Measurements from ENCODE around the gene SKP2.
"Not testable (repeated sequence)": the region's sequence is repeated elsewhere in the genome, so short reads cannot be mapped to it uniquely, and the experiment has no call there.

SKP2 gene

DNA sequence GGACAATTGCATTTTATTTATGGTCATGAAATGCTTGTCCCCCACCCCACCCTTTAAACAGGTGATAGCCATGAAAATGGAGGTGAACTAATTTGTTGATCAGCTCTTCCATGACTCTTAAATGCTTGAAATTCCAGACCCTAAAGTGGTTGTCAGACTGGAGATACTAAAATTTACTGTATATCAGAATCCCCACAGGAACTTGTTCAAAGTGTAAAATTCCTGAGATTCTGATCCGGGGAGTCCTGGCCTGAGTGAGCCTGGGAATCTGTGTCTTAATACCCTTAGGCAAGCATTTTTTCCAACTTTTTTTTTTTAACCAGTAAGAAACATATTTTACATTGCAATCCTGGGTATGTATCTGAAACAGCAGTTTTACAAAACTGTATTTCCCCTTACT lies 4.7 kb downstream of the SKP2 start:
- no peak for DNase-seq (ENCODE audit: low read depth in 2 of 2)

DNA sequence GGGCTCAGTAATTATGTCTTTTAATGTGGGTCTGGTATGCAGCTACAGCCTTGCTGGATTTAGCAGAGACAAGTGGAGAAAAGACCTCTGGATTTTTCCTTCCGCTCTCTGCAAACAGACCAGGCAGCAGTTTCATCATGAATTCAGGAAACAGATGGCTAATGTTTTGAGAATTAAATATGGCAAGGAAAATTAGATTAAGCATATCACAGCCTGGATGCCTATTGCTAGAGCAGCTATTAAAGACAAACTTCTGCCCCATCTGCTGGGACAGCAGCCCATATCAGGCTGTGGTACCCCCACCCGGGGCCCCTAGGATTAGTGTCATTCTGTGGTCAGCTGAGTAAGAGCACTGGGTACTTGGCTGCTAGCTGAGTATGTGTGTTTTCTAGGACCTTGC lies 6.2 kb downstream of the SKP2 start:
- DNase-seq (ENCODE audit: low read depth in 2 of 2): no peak

DNA sequence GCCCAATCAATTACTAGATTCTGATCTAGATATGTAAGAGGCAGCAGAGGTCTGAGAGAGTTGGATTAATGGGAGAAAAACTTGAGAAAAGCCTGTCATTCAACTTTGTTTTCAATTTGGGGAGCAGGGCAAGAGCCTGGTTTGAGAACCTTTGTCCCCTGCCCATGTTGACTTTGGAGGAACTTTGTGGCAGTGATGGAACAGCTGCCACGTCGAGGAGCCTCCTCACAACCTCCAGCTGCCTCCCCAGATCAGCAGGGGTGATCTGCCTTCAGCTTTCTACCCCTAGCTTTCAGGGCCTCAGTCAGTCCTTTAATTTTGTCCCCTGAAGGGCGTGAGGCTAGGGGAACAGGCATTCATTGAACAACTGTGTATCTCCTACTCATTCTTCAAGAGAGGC lies 8.7 kb downstream of the SKP2 start:
- no peak for DNase-seq (ENCODE audit: low read depth in 2 of 2)

DNA sequence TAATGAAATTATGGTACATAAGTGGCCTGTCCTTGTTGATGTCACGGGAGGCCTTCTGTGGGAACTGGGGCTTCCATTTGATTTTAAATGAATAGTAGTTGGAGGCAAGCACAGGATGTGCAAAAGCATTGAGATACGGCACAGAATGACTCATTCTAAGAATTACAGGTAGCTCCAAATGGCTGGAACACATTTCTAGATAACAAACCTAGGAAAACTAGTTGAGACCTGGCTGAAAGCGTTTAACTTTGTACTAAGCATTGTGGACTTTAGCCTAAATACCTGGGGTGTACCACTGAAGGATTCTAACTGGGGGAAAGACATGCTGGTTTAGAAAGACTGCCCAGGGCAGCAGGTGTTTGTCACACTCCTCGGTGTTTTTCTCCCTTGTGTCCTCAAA lies 9.4 kb downstream of the SKP2 start:
- no peak for DNase-seq (ENCODE audit: low read depth in 2 of 2)

DNA sequence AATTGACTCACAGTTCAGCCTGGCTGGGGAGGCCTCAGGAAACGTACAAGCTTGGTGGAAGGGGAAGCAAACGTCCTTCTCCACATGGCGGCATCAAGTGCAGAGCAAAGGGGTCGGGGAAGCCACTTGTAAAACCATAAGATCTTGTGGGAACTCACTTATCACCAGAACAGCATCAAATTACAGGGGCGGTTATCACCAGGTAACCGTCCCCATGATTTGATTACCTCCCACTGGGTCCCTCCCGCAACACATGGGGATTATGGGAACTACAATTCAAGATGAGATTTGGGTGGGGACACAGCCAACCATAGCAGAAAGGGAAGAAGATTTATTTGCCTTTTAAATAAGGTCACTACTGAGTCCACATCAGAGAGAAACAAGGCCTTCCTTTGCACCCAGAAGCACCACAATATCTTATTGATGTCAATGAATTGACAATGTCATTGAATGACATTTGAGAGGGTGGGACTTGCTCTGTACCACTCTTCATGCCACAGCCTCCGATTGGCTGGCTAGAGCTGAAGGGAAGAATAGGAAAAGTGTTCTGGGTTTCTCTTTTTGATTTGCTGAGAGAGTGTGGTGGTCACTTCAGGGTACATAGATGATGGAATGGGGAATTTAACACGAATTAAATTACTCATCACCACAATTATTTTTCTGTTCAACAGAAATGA lies 11.0 kb downstream of the SKP2 start:
- no peak for DNase-seq (ENCODE audit: low read depth in 2 of 2)

DNA sequence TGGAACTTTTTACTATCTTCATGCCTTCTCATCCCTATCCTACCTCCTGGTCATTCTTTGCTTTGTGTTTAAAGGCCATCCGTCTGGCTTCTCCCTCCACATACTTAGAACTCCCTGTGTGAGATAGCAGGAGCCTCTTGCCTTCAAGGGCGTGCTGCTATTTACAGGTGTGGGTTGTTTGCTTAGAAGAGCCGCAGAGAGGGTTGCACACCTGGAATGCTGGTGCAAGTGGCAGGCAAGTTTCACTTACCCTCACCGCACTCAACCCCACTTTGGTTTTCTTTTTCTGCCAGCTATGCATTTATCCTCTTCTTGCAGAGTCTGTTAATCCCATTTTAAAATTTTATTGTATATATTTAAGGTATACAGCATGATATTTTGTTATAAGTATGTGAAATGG lies 12.6 kb downstream of the SKP2 start:
- no peak for DNase-seq (ENCODE audit: low read depth in 2 of 2)

DNA sequence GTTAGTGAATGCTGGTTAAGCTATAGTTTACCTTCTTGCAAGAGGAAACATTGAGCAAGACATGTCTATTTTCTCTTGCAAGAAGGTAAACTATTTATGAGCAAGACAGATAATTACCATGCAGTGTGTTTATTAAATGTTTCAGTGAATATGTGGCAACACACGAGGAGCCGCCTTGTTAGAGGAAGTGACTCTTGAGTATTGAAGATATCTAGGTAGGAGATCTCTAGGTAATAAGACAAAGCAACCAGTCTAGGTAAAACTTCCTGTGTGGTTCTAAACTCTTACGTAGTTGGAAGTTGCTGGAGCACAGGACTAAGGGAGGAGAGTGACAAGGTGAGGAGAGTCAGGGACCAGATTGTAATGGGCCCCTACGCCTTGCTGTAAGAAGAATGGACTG lies 16.8 kb downstream of the SKP2 start:
- DNase-seq (ENCODE audit: low read depth in 2 of 2): no peak

DNA sequence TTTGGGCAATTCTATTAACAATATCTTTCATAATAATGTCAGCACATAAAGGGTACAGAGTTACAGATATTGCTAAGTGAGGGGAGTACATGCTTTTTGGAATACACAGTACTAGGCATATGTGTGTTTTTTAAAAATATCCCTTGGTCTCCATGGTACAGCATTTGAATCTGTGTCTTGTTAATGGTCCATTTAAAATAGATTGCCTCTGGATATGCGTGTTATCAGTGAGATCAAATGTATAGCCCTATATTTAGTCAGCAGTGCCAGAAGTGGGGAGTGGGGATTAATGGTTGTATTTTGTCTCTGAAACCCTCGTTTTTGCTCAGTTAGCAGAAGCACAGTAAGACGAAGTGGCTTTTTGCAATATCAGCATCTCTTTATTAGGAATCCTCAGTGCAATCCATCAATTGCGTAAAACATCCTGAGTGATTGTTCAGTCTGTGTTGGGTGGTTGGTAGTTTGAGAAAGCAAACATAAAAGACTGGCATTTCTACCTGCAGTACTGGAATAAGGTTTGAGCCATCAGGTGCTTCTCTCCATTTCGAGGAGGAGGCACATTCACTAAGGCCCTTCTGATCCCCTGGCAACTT lies 19.0 kb downstream of the SKP2 start:
- no peak for DNase-seq (ENCODE audit: low read depth in 2 of 2)

DNA sequence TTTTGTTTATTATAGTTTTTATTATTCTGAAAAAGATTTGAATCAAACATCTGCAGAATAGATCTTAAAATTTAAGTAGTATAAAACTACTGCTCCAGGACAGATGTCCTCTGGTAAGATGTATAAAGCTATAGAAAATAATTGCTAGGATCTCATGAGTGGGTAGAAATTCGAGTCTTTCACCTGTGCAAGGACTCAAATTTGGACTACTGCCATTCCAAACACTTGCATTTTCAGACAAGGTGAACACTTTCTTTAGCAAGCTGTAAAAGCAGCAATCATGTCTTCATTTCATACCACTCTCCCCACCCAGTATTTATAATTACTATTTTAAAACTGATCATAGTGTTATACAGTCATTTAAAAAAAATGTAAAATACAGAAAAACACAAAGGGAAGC lies 20.7 kb downstream of the SKP2 start:
- no peak for DNase-seq (ENCODE audit: low read depth in 2 of 2)

DNA sequence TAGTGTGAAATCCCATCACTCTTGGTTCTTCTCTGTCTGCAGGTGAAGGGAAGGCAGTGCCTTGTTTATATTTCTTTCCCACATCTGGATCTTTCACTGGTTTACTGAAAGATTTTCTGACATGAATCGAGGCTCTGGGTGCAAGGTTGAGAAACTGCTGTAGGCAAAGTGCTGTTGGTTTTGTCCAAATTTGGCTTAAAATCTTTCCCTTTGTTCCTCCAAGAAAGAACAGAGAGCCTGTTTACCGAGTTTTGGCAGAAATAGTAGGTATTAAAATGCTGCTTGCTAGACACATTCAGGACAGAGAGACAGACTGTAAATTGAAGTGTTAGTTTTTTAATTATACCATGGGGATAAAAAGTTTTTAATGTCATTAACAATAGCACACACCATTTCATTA lies 21.5 kb downstream of the SKP2 start:
- DNase-seq (ENCODE audit: low read depth in 2 of 2): no peak

DNA sequence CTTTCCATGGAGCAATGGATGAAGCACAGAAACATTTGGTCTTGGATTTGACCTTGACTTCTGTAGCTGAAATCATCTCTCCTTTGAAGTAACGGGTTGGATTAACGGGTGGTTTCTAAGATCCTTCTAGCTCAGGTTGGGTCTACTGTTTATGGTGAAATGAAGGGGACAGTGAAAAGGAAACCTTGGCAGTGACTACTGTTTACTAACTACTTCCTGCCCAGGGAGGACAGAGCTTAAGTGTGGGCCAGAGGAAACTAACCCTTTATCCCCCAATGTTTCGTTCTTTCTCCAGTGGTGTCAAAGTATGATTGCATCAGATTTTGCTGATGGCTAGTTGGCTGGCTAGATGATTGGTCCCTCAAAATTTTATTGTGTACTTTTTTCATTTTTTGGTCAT lies 22.2 kb downstream of the SKP2 start:
- no peak for DNase-seq (ENCODE audit: low read depth in 2 of 2)

DNA sequence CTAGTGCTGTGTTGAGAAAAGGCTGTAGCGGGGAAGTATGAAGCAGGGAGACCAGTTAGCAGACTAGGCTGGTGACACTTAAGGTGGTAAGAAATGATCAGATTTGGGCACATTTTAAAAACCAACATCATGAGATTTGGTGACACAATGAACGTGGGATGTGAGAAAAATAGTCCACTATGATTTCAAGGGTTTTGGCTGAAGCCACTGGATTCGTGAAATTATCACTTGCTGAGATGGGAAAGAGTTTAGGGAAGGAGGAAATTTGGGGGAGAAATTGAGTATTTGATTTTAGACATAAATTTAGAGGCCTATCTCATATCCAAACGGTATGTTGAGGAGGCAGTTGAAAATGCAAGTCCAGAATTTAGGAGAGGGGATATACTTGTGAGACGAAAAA lies 23.1 kb downstream of the SKP2 start:
- DNase-seq (ENCODE audit: low read depth in 2 of 2): no peak

DNA sequence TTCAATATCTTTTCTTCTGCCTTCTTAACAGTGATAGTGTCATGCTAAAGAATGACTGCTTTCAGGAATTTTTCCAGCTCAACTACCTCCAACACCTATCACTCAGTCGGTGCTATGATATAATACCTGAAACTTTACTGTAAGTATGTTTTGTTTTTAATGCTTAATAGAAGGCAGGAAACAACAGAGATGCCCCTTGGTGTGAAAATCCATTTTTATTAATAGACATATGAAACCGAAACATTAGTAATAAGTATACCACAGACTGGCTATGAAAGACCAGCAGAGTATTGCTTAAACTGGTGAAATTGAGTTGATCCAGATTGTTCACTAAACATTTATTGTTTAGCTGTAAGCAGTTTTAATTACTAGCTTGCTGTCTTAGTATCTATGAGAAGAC lies 25.2 kb downstream of the SKP2 start:
- DNase-seq (ENCODE audit: low read depth in 2 of 2): no peak

DNA sequence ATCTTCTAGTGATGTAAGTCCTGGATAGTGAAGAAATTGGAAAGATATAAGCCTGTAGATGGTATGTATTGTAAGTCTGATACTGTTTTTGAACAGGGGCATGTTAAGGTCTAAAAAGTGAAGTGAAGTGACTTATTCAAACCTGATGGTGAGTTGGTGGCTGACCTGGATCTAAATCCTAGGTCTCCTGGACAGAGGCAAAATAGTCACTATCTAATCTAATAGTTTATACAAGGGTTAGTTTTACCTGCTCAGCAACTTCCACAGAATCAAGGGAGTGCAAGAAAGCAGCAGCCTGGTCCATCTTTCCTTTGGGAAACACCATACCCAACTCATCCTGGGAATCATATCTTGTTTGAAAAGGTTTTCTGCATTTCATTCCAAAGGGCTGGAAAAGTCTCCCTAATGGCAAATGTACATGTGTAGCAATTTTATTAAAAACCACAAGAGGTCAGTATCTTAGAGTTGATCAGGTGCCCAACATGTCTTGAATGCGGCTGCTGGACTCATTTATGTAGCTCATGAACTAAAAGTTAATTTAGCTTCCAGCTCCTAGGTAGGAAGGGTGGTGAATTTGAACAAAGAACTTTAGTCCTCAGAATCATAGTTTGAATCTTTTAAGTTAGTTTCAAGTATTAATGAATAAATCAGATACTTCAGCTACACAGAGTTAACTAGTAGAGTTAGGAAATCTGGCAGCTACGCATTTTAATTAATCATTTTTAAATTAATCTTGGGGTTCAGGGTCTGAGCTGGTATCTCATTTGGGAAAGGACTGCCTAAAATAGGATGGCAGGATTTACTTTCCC lies 26.0 kb downstream of the SKP2 start:
- DNase-seq (ENCODE audit: low read depth in 2 of 2): no peak

DNA sequence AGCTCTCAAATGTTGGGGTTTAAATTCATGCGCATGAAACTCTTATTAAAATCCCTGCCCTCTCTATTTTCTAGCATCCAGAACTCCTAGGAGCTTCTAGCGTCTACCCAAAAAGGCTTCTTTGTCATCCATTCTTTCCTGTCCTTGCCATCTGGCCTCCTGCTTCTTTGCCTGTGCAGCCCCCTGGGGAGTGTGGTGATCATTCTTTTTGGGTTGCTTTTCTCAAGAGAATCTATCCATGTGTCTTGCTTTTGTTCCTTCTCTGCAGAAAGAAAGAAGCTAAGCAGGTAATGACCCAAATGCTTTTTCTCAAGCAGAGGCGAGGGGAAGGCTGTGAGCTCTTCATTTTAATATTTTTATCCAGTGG lies 26.6 kb downstream of the SKP2 start:
- no peak for DNase-seq (ENCODE audit: low read depth in 2 of 2)

DNA sequence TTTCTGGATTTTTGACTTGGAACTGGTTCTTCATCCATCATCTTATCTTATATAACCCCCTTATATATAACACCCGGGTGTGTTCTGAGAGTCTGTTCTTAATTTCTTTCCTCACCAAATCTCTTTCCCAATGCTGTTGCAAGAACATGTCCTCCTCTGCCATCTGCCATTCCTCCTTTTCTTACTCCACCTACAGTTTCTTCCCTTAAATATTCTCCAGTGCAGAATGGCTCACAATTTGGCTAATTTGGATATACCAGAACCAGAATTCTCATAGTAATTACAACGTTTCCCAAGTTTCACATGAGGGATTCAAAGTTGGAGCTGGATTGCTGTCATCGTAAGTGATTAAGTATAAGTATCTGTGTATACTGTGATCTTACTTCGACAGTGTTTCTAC lies 28.0 kb downstream of the SKP2 start:
- DNase-seq (ENCODE audit: low read depth in 2 of 2): no peak

DNA sequence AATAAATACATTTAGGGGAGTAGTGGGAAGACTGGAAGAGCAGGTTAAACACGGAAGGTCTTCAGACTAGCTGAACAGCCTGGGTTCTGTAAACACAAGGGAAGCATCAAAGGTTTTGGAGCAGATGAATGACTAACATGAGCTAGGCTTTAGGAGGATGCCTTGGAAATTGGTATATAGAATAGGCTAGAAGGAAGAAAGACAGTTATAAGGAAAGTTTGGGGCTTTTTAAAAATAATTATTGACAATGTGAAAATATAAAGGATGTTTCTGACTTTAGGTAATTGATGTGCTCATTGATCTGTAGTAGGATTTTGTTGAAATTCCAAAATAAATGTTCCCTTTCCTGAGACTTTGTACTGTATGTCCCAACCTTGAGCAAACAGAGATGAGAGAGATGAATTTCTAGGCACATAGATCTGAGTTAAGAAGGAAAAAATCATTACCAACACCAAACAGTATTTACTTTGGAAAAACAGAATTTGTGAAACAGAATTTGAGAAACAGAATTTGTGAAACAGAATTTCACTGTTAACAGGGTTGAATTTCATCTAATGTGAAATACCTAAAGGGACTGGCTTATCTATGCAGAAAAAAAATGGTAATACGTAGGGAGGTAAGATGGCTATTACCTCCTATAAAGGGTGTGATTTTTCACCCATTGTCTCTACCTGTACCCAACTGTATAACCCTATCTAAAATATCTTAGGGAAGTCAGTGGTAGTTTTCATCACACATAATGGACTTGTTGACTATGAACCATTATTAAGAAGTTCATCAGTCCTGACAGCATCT lies 28.8 kb downstream of the SKP2 start:
- no peak for DNase-seq (ENCODE audit: low read depth in 2 of 2)

DNA sequence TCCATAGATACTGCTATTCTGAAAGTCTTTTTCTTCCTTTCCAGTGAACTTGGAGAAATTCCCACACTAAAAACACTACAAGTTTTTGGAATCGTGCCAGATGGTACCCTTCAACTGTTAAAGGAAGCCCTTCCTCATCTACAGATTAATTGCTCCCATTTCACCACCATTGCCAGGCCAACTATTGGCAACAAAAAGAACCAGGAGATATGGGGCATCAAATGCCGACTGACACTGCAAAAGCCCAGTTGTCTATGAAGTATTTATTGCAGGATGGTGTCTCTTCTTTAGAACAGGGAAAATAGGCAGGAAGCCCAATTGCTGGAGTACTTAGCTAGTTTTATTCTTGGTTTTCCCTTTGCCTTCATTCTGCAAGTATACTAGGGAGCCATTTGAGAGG lies 29.9 kb downstream of the SKP2 start:
- DNase-seq (ENCODE audit: low read depth in 2 of 2): no peak

DNA sequence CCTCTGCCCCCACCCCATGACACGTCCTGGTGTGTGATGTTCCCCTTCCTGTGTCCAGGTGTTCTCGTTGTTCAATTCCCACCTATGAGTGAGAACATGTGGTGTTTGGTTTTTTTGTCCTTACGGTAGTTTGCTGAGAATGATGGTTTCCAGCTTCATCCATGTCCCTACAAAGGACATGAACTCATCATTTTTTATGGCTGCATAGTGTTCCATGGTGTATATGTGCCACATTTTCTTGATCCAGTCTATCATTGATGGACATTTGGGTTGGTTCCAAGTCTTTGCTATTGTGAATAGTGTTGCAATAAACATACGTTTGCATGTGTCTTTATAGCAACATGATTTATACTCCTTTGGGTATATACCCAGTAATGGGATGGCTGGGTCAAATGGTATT lies 32.5 kb downstream of the SKP2 start:
- not testable (repeated sequence) for DNase-seq (ENCODE audit: low read depth in 2 of 2)

DNA sequence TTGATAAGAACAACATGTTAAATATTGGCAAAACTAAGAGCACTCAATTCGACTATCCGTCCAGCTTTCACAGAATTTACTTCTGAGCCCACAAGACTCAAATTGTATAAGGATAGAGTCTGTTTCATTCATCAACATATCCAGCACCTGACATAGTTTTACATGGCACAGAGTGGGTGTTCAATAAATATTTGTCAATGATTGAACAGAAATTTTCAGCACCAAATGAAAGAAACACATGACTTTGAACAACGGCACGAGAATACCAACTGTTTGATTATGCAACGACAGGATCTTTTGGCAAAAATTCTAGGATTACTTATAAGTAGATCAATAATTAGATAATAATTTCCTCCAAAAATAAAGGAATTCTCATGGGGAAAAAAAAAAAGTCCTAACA lies 41.8 kb downstream of the SKP2 start:
- DNase-seq (ENCODE audit: low read depth in 2 of 2): no peak

DNA sequence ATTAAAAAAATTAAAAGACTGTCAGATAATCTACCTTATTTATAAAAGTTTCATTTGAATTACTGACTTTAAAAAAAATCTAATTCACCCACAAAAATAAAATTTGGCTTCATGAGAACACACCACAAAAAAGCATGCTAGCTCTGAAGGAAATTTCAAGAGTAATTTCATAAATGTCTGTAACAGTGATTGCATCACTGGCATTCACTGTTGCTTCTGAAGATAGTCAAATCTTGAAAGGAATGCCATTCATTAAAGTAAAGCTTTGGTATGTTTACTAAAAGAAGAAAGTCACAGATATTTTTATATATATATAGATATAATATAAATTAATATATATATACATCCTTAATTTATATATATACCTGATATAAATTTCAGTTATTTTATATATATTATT lies 46.4 kb downstream of the SKP2 start:
- no peak for DNase-seq (ENCODE audit: low read depth in 2 of 2)

DNA sequence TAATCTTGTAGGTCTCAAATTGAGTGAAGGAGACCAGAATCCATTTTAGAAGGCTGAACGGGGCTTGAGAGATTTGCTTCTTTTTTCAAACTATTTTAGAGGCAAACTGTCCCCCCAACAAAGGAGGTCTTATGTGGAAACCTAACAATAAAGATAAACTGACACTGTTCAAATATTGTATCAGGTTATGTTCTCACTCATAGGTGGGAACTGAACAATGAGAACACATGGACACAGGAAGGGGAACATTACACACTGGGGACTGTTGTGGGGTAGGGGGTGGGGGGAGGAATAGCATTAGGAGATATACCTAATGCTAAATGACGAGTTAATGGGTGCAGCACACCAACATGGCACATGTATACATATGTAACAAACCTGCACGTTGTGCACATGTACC lies 46.9 kb downstream of the SKP2 start:
- DNase-seq (ENCODE audit: low read depth in 2 of 2): not testable (repeated sequence)

DNA sequence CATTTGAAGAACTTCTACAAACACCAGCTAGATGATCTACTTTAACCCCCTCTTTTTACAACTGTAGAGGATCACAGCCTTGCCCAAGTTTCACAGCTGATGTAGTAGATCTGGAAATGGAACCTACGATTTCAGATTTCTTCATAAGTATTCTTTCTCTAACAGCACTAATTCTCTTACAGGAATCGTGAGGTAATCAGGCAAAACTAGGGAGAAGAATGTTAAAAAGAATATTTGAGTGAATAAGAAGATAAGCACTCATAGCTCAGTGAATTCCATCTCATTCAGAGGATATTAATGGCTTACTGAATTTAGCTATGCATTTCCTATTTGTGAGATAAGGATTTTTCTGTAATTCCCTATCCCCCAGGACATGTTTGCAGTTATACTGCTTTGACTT lies 47.7 kb downstream of the SKP2 start:
- DNase-seq (ENCODE audit: low read depth in 2 of 2): no peak
